KOPT-K1 (cell line): ENCODE results near the gene RAB26.

Source experiments
- H3K27ac ChIP-seq: fragments of 200-600 bp; sonication (generic); 2 replicates; pipeline ENCODE4 v1.5.1; 2016; ENCODE audit warnings: antibody characterized with exemption, mild to moderate bottlenecking, low read depth, low read length; ENCODE audit not compliant: poor library complexity, severe bottlenecking
- H3K36me3 ChIP-seq: fragments of 200-600 bp; sonication (generic); 2 replicates; pipeline ENCODE4 v1.5.1; 2017; ENCODE audit warnings: antibody characterized with exemption, mild to moderate bottlenecking, low read length, moderate library complexity; ENCODE audit not compliant: insufficient read depth
- H3K9me3 ChIP-seq: fragments of 200-600 bp; sonication (generic); 2 replicates; pipeline ENCODE4 v1.5.1; 2017; ENCODE audit warnings: antibody characterized with exemption, low read length, mild to moderate bottlenecking; ENCODE audit not compliant: insufficient read depth, poor library complexity, severe bottlenecking

The RAB26 gene

DNA sequence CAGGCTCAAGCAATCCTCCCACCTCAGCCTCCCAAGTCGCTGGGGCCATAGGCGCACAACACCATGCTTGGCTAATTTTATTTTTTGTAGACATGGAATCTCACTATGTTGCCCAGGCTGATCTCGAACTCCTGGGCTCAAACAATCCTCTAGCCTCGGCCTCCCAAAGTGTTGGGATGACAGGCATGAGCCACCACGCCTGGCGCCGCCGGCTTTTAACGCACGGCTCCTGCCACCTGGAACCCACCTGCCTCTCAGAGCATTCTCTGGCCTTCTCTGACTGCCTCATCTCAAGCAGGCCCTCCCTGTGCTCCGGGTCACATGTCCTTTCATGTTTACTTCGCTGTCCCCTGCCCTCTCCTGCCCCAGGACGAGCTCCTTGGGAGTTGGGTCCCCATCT lies 37.6 kb downstream of the RAB26 start:
- no peaks in the 10 kb centered on the region; the same call in 1 of the 2 replicates for H3K36me3 ChIP-seq
- no peaks in the 10 kb centered on the region for H3K9me3 ChIP-seq

DNA sequence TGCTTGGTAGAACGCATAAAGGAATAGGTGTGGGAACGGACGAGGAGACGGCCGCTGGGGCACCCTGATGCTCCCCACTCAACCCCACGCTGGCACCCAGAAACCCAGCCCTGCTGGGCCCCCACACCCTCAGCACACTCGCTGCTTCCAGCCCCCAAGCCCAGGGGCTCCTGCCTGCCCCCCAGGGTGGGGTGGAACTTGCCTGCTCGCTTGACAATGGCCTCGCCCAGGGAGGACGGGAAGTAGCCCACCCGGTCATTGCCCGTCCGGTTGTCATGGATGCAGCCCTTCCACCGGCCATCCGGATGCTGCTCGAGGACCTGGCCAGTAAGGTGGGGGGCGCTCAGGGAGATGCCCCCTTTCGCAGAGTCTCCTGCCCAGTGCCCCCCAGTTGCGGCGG lies 38.1 kb downstream of the RAB26 start:
- no peaks in the 10 kb centered on the region; the same call in 1 of the 2 replicates for H3K36me3 ChIP-seq
- H3K9me3 ChIP-seq: no peaks in the 10 kb centered on the region
- no peak overlapping the region for H3K27ac ChIP-seq

More for the DNA sequence above, 37.6 kb downstream of the RAB26 start:
- H3K27ac ChIP-seq: no peak overlapping the region

DNA sequence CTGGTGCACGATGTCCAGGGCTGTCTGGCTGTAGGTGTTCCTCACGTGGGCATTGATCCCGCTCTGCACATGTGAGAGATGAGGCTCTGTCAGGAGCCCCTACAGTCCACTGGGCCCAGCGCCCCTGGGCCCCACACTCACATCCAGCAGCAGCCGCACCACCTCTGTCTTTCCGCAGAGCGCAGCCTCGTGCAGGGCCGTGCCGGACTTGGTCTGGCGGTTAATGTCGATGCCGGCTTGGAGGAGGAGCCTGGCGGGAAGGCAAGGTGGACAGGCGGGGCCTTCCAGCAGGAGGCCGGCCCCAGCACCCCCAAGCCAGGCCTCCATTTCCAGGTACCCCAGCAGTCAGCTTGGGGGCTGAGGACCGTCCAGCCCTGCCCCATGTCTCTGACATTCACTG lies 38.8 kb downstream of the RAB26 start:
- Histone ChIP-seq H3K9me3 (no peaks in the 10 kb centered on the region), H3K27ac (no peak overlapping the region), H3K36me3 (no peaks in the 10 kb centered on the region; the same call in 1 of the 2 replicates)

DNA sequence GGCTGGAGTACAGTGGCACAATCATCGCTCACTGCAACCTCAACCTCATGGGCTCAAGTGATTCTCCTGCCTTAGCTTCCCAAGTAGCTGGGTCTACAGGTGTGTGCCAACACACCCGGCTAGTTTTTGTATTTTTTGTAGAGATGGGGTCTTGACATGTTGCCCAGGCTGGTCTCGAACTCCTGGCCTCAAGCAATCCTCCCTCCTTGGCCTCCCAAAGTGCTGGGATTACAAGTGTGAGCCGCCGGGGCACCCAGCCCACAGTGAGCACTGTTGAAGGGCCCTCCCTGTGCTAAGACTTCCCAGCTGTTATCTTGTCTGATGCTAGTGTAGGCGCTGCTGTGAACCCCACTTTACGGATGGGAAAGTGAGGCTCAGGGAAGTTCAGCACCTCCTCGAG lies 40.0 kb downstream of the RAB26 start:
- Histone ChIP-seq H3K9me3 (no peaks in the 10 kb centered on the region), H3K36me3 (no peaks in the 10 kb centered on the region), H3K27ac (no peak overlapping the region)

DNA sequence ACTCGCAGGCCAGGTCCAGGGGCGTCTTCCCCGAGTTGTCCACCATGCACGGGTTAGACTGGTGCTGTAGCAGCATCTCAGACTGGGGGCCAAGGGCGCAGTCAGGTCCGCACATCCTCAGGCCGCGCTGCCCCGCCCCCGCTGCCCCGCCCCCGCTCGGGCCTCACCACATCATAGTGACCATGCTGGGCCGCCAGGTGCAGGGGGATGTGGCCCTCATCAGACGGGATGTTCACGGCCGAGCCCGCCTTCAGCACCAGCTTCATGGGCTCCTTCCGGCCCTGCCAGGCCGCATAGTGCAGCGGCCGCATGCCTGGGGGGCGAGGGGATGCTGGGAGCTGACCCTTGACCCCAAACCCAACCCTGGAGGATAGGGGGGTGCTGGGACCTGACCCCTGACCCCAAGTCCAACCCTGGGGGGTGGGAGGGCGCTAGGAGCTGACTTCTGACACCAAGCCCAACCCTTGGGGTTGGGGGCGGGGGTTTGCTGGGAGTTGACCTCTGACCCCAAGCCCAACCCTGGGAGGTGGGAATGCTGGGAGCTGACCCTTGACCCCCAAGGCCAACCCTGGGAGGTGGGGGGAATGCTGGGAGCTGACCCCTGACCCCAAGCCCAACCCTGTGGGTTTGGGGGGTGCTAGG lies 40.9 kb downstream of the RAB26 start:
- Histone ChIP-seq H3K27ac (no peak overlapping the region), H3K36me3 (no peaks in the 10 kb centered on the region), H3K9me3 (no peaks in the 10 kb centered on the region)

DNA sequence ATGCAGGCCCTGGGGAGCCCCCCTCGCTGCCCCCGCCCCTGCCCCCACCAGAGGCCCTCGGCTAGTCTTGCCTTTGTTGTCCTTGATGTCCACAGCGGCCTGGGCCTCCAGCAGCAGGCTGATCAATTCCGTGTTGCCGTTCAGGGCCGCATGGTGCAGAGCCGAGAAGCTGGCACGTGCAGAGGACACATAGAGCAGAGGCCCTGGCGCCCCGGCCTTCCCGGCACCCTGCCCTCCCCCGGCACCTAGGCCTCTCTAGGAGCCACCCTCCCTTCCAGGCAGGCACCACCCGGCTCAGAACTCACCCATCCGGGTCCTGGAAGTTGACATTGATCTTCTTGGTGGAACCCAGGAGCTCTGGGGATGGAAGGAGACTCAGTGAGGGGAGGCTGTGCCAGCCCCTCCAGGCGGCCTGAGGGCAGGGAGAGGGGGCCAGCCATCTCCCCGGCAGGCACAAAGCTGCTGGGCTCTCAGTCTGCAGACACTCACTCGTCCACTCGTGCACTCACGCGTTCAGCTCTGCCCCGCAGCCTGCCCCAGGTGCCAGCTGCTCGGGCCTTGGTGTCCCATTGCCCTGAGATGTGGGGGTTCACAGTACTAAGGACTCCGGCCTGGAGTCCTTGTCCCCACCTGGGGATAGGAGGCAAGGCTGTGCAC lies 41.7 kb downstream of the RAB26 start:
- Histone ChIP-seq H3K9me3 (no peaks in the 10 kb centered on the region), H3K27ac (no peak overlapping the region), H3K36me3 (no peaks in the 10 kb centered on the region)

DNA sequence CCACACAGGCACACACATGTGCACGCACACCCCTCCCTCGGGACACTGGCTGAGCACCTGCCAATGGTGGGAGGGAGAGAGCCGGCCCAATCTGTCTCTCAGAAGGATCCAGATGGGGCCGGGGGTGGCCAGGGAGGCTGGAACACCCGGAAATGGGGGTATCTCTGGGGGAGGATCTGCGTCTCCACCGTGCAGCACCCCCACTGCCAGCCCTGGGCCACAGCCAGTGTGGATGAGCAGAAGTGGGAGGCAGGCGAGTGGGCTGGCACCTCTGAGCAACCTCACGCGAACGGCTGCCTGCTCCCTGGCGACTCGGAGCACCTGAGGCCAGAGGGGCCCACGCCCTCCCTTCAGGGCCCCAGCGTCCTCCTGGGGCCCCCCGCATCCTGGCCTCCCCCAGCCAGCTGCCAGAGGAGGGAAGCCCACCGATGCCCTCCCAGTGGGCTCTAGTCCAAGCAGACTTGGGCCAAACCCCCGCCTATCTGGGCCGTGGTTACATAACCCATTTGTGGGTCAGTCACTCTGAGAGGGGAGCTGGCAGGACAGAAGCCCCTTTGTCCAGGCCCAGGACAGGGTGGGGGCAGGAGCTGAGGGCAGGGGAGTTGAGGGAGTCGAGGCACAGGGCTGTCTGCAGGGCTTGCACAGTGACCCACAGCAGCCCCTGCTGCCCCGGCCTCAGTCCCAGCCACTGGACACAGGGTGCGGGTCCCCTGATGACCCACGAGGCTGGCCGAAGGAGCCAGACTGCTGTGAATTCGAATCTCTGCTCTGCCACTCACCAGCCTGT lies 42.4 kb downstream of the RAB26 start:
- Histone ChIP-seq H3K9me3 (no peaks in the 10 kb centered on the region), H3K27ac (no peak overlapping the region), H3K36me3 (no peaks in the 10 kb centered on the region)

DNA sequence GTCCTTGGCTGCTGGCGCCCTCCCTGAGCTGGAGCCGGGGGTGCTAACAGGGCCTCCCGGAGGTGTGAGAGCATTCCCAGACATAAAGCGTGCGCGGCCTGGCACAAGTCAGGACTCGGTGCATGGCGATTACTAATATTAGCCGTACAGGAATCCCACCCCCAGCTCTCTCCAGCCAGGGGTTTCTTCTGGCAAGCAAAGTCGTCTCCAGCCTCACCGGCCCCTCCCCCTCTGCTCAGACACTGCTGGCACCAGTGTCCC lies 43.0 kb downstream of the RAB26 start:
- H3K36me3 ChIP-seq: no peaks in the 10 kb centered on the region
- no peak overlapping the region for H3K27ac ChIP-seq
- no peaks in the 10 kb centered on the region for H3K9me3 ChIP-seq

DNA sequence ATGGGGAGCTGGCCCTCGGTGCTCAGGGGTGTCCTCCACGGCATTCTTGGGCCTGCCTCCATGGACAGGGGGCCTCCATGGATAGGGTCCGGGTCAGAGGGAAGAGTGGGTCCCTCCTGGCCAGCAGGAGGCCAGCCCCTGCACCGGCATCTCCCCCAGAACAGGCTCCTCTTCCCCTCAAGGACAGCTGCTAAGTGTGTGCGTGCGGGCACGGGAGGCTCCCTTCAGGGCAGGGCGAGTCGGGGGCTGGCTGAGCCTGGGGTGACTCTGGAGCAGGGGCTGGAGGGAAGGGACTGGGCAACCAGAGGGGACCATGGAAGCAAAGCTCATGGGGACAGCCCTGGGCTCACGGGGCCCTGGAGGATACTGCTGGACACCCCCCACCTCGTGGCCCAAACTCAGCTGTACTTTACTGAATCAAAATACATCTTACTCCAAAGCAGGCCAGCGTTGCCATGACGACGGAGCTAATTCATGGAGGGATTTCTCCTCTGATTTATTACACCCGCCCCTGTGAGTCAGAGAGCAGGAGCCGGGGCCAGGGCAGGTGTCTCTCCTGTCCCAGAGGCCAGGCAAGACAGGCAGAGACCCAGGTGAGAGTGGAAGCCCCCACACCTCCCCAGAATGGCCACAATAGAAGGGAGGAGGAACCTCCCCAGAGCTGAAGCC lies 45.9 kb downstream of the RAB26 start:
- no peaks in the 10 kb centered on the region for H3K9me3 ChIP-seq
- H3K36me3 ChIP-seq: no peaks in the 10 kb centered on the region
- H3K27ac ChIP-seq: no peak overlapping the region

DNA sequence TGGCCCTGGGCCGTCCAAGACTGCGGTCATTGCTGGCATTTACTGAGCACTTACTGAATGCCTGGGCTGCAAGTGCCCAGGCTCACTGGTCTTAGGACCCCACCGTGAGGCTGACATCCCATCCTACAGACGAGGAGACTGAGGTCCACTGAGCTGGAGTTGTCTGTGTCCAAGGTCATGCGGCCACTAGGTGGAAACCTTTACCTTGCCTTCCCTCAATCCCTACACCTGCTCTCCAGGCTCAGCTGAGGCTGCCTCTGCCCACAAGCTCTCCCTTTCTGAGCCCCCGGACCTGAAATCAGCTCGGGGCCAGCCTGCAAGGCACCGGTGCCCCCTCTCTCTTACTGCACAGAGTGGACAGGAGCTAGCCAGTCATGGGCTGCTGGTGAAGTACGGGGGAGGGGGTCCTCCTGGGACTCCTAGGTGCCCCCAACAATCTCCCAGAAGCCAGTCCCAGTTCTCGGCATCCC lies 46.5 kb downstream of the RAB26 start:
- H3K9me3 ChIP-seq: peaks cover under 1% of the 10 kb centered on the region
- H3K36me3 ChIP-seq: no peaks in the 10 kb centered on the region
- H3K27ac ChIP-seq: no peak overlapping the region

DNA sequence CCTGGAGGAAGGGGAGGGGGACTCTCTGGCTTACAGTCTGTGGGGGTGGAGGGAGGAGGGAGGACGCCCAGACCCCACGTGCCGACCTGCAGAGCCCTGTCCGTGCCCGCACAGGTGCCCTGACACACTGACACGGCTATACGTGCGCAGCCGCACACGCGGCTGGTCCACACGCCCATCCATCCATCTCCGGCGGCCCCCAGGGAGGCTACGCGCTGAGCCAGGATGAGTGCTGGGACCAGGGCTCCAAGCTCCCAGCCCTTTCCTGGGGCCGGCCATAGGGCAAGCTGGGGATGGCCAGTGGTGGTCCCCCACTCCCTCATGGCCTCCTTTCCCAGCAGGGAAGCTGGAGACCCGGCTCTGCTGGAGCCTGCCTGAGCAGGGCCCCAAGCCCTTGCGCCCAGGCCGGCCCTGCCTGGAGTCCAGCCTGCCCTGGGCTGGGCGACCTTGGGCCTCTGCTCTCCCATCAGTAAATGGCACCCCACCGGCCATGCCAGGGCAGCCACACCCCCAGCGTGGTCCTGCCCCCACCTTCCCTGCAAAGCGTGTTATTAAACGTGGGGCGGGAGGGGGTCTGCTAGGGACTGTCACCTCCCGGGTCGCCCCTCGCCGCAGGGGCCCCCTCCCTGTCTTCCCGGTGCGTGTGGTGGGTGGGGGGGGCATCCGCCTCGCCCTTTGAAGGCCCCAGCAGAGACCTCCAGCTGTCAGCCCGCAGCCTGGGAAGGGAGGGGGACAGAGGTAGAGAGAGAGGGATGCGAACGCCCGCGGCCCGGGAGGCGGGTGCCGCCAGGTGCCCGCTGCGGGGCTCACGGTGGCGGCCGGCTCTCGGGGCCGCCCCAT lies 47.1 kb downstream of the RAB26 start:
- no peak overlapping the region for H3K27ac ChIP-seq
- peaks cover 4% of the 10 kb centered on the region for H3K9me3 ChIP-seq
- H3K36me3 ChIP-seq: no peaks in the 10 kb centered on the region

DNA sequence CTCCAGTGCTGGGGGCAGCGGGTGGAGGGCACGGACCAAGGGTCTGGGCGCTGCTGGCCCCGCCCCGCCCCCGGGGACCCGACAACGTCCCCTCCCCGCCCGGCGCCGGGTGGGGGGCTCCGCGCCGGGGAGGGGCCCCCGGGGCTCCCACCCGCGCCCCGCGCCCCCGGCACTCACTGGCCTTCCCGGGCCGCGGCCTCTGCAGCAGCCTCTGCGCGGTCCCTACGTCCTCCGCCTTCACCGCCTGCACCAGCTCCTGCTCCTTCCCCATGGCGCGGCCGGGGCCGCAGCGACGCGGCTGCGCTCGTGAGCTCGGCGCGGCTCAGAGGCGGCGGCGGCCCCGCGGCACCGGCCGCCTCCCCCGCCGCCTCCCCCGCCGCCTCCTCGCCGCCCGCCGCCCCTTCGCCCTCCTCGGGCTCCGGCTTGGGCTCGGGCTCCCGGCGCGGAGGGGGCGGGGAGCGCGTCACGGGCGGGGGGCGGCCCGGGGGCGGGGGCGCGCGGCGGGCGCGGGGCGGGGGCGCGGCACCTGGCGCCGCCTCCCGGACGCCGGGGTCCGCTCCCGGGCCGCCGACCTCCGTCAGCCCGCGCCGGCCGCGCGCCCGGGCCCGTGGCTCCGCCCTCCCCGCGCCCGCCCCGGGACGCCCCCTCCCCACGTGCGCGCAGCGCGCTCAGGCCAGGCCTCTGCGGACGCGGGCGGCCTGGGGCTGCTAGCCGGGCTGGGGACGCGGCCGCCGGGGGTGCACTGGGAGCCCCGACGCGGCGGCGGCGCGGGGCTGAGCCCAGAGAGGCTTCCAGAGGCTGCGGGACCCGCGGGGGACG lies 47.9 kb downstream of the RAB26 start, which contains the start of gene CASKIN1:
Gene CASKIN1, minus strand, starts transcription at position 444 of the 819 bp plus-strand sequence. Its CDS starts 173 bp downstream, at position 271.
- Histone ChIP-seq H3K27ac (no peak within 1 kb of the TSS), H3K9me3 (peaks cover 4% of the 10 kb centered on the region), H3K36me3 (no peaks in the 10 kb centered on the region)

DNA sequence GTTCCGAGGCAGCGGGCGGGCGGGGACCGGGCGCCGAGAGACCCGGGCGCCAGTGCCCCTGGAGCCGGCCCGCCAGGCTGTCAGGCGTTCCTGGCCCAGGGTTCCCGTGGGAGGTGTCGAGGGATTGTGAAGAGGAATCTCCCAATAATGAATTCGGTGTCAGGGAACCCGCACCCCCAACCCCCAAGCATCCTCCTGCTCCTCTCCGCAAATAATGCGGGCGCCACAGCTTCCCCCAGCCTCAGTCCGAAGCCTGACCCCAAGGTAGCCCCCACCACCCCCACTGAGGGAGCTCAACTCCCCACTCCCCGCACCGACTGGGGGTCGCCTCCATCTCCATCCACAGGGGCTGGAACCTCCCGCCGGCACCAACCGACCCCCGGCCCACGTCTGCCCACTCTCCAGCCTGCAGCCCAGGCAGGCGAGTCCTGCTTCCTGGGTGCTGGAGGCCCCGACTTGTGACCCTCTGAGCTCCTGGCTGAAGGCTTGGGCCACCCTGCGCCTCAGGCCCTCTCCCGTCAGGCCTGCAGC lies 48.6 kb downstream of the RAB26 start:
- no peak overlapping the region for H3K27ac ChIP-seq
- peaks cover 4% of the 10 kb centered on the region for H3K9me3 ChIP-seq
- no peaks in the 10 kb centered on the region for H3K36me3 ChIP-seq
